Fibroblast of skin of right biceps (primary cell): ENCODE results near the gene MTMR8.
A peak's percentile ranks its signal among the peaks of the same experiment; 100 is the strongest.
"Not testable (repeated sequence)": the region's sequence is repeated elsewhere in the genome, so short reads cannot be mapped to it uniquely, and the experiment has no call there.

ENCODE experiments used
- DNase-seq: peaks from one replicate; pipeline ENCODE4 v3.0.0-alpha.2; 2013

Gene MTMR8

GRCh38 chrX:64394874-64395567 is at the start of gene MTMR8:
Gene MTMR8, minus strand, starts transcription at chrX:64395452. Its CDS starts 89 bp downstream, at chrX:64395363.
- DNase-seq, result peak; percentile 1

- DNase-seq, result no peak
Observed at GRCh38 chrX:64439551-64439950, 44.3 kb upstream of the MTMR8 start.

GRCh38 chrX:64437665-64438064 is 42.4 kb upstream of the MTMR8 start:
- no peak for DNase-seq

- DNase-seq, result no peak
Observed at GRCh38 chrX:64437218-64437617, 42.0 kb upstream of the MTMR8 start.

GRCh38 chrX:64428371-64428770 is 33.1 kb upstream of the MTMR8 start:
- no peak for DNase-seq

GRCh38 chrX:64427787-64428186 is 32.5 kb upstream of the MTMR8 start:
- DNase-seq, result no peak

- DNase-seq, result no peak
Observed at GRCh38 chrX:64427281-64427680, 32.0 kb upstream of the MTMR8 start.

- not testable (repeated sequence) for DNase-seq
Observed at GRCh38 chrX:64409730-64410129, 14.5 kb upstream of the MTMR8 start.

GRCh38 chrX:64398088-64398487 is 2.8 kb upstream of the MTMR8 start:
- no peak for DNase-seq

GRCh38 chrX:64395568-64395929 is 297 bp upstream of the MTMR8 start:
- no peak for DNase-seq

- no peak for DNase-seq
Observed at GRCh38 chrX:64394059-64394873, 986 bp downstream of the MTMR8 start.

- DNase-seq, result no peak
Observed at GRCh38 chrX:64389489-64389888, 5.8 kb downstream of the MTMR8 start.

- not testable (repeated sequence) for DNase-seq
Observed at GRCh38 chrX:64380789-64381188, 14.5 kb downstream of the MTMR8 start.

GRCh38 chrX:64379924-64380323 is 15.3 kb downstream of the MTMR8 start:
- no peak for DNase-seq

- no peak for DNase-seq
Observed at GRCh38 chrX:64377753-64378152, 17.5 kb downstream of the MTMR8 start.

GRCh38 chrX:64352081-64352480 is 43.2 kb downstream of the MTMR8 start:
- DNase-seq, result no peak

- DNase-seq, result no peak
Observed at GRCh38 chrX:64350521-64350920, 44.7 kb downstream of the MTMR8 start.

- no peak for DNase-seq
Observed at GRCh38 chrX:64350047-64350446, 45.2 kb downstream of the MTMR8 start.

- no peak for DNase-seq
Observed at GRCh38 chrX:64342811-64343210, 52.4 kb downstream of the MTMR8 start.

- DNase-seq, result no peak
Observed at GRCh38 chrX:64338296-64338695, 57.0 kb downstream of the MTMR8 start.

GRCh38 chrX:64334467-64334866 is 60.8 kb downstream of the MTMR8 start:
- DNase-seq, result no peak

- no peak for DNase-seq
Observed at GRCh38 chrX:64330284-64330683, 65.0 kb downstream of the MTMR8 start.

- no peak for DNase-seq
Observed at GRCh38 chrX:64321507-64321906, 73.7 kb downstream of the MTMR8 start.

GRCh38 chrX:64313624-64314023 is 81.6 kb downstream of the MTMR8 start:
- no peak for DNase-seq
